ENCODE results near the gene ATP6V1B1.

- TF ChIP-seq, protein P1, sequence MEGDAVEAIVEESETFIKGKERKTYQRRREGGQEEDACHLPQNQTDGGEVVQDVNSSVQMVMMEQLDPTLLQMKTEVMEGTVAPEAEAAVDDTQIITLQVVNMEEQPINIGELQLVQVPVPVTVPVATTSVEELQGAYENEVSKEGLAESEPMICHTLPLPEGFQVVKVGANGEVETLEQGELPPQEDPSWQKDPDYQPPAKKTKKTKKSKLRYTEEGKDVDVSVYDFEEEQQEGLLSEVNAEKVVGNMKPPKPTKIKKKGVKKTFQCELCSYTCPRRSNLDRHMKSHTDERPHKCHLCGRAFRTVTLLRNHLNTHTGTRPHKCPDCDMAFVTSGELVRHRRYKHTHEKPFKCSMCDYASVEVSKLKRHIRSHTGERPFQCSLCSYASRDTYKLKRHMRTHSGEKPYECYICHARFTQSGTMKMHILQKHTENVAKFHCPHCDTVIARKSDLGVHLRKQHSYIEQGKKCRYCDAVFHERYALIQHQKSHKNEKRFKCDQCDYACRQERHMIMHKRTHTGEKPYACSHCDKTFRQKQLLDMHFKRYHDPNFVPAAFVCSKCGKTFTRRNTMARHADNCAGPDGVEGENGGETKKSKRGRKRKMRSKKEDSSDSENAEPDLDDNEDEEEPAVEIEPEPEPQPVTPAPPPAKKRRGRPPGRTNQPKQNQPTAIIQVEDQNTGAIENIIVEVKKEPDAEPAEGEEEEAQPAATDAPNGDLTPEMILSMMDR (IDR thresholded peaks at IDR 0.05; ENCODE audit: low read depth, low read length, missing input control), result no peak
- TF ChIP-seq, protein P2, sequence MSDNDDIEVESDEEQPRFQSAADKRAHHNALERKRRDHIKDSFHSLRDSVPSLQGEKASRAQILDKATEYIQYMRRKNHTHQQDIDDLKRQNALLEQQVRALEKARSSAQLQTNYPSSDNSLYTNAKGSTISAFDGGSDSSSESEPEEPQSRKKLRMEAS (IDR thresholded peaks at IDR 0.05), result no peak
- TF ChIP-seq ATF3 (IDR thresholded peaks at IDR 0.05) (no peak), GABPA (IDR thresholded peaks at IDR 0.05 in 1 of 2, conservative IDR thresholded peaks at IDR 0.05 in 1 of 2) (no peak), RAD21 (IDR thresholded peaks at IDR 0.05) (no peak)
- TF ChIP-seq, protein P3, sequence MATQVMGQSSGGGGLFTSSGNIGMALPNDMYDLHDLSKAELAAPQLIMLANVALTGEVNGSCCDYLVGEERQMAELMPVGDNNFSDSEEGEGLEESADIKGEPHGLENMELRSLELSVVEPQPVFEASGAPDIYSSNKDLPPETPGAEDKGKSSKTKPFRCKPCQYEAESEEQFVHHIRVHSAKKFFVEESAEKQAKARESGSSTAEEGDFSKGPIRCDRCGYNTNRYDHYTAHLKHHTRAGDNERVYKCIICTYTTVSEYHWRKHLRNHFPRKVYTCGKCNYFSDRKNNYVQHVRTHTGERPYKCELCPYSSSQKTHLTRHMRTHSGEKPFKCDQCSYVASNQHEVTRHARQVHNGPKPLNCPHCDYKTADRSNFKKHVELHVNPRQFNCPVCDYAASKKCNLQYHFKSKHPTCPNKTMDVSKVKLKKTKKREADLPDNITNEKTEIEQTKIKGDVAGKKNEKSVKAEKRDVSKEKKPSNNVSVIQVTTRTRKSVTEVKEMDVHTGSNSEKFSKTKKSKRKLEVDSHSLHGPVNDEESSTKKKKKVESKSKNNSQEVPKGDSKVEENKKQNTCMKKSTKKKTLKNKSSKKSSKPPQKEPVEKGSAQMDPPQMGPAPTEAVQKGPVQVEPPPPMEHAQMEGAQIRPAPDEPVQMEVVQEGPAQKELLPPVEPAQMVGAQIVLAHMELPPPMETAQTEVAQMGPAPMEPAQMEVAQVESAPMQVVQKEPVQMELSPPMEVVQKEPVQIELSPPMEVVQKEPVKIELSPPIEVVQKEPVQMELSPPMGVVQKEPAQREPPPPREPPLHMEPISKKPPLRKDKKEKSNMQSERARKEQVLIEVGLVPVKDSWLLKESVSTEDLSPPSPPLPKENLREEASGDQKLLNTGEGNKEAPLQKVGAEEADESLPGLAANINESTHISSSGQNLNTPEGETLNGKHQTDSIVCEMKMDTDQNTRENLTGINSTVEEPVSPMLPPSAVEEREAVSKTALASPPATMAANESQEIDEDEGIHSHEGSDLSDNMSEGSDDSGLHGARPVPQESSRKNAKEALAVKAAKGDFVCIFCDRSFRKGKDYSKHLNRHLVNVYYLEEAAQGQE (IDR thresholded peaks at IDR 0.05), result no peak
Measured at GRCh38 chr2:70922235-70923234, 13.2 kb upstream of the ATP6V1B1 start.

Data from liver (tissue), 3 donors.